Pancreas (tissue), 10 donors: ENCODE measurements around the gene PDK1. TPM values are rescaled to one million over a fixed set of nuclear protein-coding genes. Genes with fewer than 3 reads are reported as not detected.

Experiments
- ATAC-seq, 4 donors: fragments of 200-7000 bp; cut with Tn5 transposase; one replicate each; pipeline versions ENCODE4 v1.8.0 to v1.9.1; 2020; ENCODE audit warnings: mild to moderate bottlenecking in 4 of 4, moderate library complexity in 4 of 4
- DNase-seq, 6 donors: peaks; one replicate each; pipeline ENCODE4 v3.0.0-alpha.2; 2020
- FAIRE-seq: peaks from 2 replicates; lab custom pipeline; 2012; peaks lifted over from hg19 to GRCh38; lab: Jason Lieb, UNC
- H3K27ac ChIP-seq, 4 donors: fragments of 200-600 bp; sonication (generic); 1 replicate in 3 of 4; 2 replicates in 1 of 4; pipeline versions ENCODE4 v1.5.0 to v1.8.0; 2020
- H3K27me3 ChIP-seq, 4 donors: fragments of 200-600 bp; one replicate each; pipeline ENCODE4 v1.8.0; 2021
- H3K36me3 ChIP-seq, 3 donors: fragments of 200-600 bp; sonication (generic) in 1 of 3; one replicate each; pipeline versions ENCODE4 v1.5.0 to v1.8.0; 2020 to 2021
- H3K4me1 ChIP-seq, 3 donors: fragments of 200-600 bp; one replicate each; pipeline ENCODE4 v1.8.0; 2021
- H3K4me3 ChIP-seq, 4 donors: fragments of 200-600 bp; sonication (generic) in 2 of 4; one replicate each; pipeline versions ENCODE4 v1.5.0 to v1.8.0; 2020 to 2021
- H3K9me3 ChIP-seq, 4 donors: fragments of 200-600 bp; one replicate each; pipeline ENCODE4 v1.8.0; 2021
- WGBS, 2 donors: extraction: QIAGEN DNeasy Blood & Tissue Kit; methylation state at CpG; one replicate each; pipeline ENCODE4 v1.1.7; 2013; 5-methylcytosine and 5-hydroxymethylcytosine counted together
- intact Hi-C, 3 donors: fragments of 100-400 bp; cut with DNase I; formaldehyde crosslinking; loops; one replicate each; pipeline versions ENCODE4 v1.11.1 to v1.14.2; 2022
- polyA plus RNA-seq, 2 donors: library from polyadenylated mRNA; stranded (reverse); fragments of 200-250 nt; gene quantifications; one replicate each; pipeline ENCODE4 v1.2.3, GENCODE V29; 2013
- total RNA-seq, 6 donors: library from RNA; stranded (reverse); fragmentation: NEBNext Ultra II Directional in 4 of 6; extraction: Animal tissue kit (Norgen Biotek cat#: 25700) in 4 of 6; gene quantifications; one replicate each; pipeline versions ENCODE4 v1.2.1 to v1.2.4, GENCODE V29; 2021 to 2023
- TF ChIP-seq, protein P1 (sequence below), 4 donors: fragments of 200-600 bp; sonication (generic) in 3 of 4; IDR thresholded peaks; one replicate each; pipeline versions ENCODE4 v1.5.0 to v1.8.0; 2021; ENCODE audit warnings: antibody characterized with exemption in 4 of 4
- donor health status: healthy with polysubstance abuse.
- donor health status: DM: no; HTN: no; CAD: no; lungs with moderate emphysema.
- donor health status: DM: no; HTN: no; CAD: no.
- donor health status: control.
- donor health status: control.
- donor health status: Bipolar disorder and iron deficiency.
- donor health status: DM: yes; HTN: yes; CAD: no.
- donor health status: DM: no; HTN: no; CAD: no.
- donor health status: DM: no; HTN: no; CAD: no.
- donor health status: DM: yes; HTN: yes; CAD: no.

PDK1 gene
- total and polyA plus RNA-seq, 8 donors, result 1.2 to 12.4 (median 6.7) TPM

DNA sequence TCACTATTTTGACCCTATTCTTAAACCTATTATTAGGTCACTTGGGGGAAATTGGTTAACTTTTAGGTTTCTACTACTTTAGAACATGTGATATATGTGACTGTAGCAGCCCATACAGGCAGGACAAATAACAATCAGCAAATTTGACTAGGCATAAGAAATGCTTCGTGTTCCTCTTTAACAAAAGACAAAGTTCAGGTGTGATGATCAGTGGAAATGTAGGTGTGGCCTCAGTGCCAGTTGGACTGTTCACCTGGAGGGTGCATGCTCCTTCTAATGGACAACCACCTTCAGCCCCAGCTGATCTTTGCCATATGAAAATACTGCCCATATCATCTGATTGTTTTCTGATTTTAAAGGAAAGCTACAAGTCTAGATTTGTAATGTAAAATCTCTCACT lies 6.4 kb downstream of the PDK1 start:
- H3K27ac ChIP-seq, result no peak overlapping the region
- no peak for ATAC-seq
- no peak overlapping the region for H3K4me3 ChIP-seq
- FAIRE-seq, result no peak
- H3K4me1 ChIP-seq, result peaks cover 0 to under 1% (median 0%) of the 10 kb centered on the region in 3 donors
- intact Hi-C loops, result no loop called here
- DNase-seq, result no peak
- peaks cover 0 to 5% (median 0%) of the 10 kb centered on the region in 3 donors for H3K36me3 ChIP-seq
- H3K9me3 ChIP-seq, result no peaks in the 10 kb centered on the region
- TF ChIP-seq, protein P1, sequence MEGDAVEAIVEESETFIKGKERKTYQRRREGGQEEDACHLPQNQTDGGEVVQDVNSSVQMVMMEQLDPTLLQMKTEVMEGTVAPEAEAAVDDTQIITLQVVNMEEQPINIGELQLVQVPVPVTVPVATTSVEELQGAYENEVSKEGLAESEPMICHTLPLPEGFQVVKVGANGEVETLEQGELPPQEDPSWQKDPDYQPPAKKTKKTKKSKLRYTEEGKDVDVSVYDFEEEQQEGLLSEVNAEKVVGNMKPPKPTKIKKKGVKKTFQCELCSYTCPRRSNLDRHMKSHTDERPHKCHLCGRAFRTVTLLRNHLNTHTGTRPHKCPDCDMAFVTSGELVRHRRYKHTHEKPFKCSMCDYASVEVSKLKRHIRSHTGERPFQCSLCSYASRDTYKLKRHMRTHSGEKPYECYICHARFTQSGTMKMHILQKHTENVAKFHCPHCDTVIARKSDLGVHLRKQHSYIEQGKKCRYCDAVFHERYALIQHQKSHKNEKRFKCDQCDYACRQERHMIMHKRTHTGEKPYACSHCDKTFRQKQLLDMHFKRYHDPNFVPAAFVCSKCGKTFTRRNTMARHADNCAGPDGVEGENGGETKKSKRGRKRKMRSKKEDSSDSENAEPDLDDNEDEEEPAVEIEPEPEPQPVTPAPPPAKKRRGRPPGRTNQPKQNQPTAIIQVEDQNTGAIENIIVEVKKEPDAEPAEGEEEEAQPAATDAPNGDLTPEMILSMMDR (IDR thresholded peaks at IDR 0.05), result no peak
- H3K27me3 ChIP-seq, result no peaks in the 10 kb centered on the region
- WGBS, 2 donors, result 56 to 65% methylated on average over 1 of the region's 1 CpG

DNA sequence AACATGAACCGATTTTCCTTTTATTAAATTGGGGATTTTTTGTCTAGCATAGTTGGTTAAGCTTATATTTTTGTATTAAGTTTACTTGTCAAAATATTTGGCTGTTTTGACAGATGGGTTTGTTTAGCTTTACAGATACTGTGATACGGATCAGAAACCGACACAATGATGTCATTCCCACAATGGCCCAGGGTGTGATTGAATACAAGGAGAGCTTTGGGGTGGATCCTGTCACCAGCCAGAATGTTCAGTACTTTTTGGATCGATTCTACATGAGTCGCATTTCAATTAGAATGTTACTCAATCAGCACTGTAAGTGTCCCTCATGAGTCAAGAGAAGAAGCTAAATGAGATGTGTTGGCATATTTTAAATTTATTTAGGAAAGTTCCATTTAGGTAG lies 8.5 kb downstream of the PDK1 start:
- no peak for ATAC-seq
- Histone ChIP-seq H3K4me3 (no peak overlapping the region), H3K36me3 (peaks cover 0 to 5% (median 0%) of the 10 kb centered on the region in 3 donors), H3K9me3 (no peaks in the 10 kb centered on the region), H3K27ac (no peak overlapping the region), H3K27me3 (no peaks in the 10 kb centered on the region), H3K4me1 (no peaks in the 10 kb centered on the region)
- no peak for FAIRE-seq
- intact Hi-C loops, result no loop called here
- TF ChIP-seq, protein P1 (IDR thresholded peaks at IDR 0.05), result no peak
- WGBS, 2 donors, result 83 to 87% methylated on average over 5 of the region's 5 CpGs
- no peak for DNase-seq

DNA sequence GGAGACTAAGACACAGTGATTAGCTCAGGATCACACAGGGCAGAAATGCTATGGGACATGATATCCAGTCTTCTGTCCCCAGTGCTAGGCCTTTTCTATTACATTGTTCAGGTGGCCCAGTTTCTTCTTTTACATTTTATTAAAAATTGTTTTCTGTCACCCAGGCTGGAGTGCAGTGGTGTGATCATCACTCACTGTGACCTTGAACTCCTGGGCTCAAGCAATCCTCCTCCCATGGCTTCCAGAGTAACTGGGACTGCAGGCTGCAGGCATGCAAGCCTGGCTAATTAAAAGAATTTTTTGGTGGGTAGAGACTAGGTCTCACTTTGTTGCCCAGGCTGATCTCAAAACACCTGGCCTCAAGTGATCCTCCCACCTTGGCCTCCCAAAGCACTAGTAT lies 15.4 kb downstream of the PDK1 start:
- ATAC-seq, result no peak
- no peak for DNase-seq
- Histone ChIP-seq H3K27me3 (no peaks in the 10 kb centered on the region), H3K36me3 (no peaks in the 10 kb centered on the region), H3K27ac (no peak overlapping the region), H3K9me3 (no peaks in the 10 kb centered on the region), H3K4me3 (no peak overlapping the region), H3K4me1 (no peaks in the 10 kb centered on the region)
- TF ChIP-seq, protein P1 (IDR thresholded peaks at IDR 0.05), result no peak
- intact Hi-C loops, result no loop called here
- FAIRE-seq, result no peak

DNA sequence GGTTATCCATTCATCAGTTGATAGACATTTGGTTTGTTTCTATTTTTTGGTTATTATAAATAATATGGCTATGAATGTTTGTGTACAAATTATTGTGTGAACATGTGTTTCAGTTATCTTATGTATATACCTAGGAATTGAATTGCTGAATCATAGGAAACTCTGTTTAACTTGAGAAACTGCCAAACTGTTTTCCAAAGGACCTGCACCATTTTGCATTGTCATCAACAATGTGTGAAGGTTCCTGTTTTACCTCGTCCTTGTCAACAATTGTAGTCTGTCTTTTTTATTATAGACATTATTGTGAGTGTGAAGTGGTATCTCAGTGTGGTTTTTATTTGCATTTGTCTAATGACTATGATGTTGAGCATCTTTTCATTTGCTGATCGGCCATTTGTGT lies 17.1 kb downstream of the PDK1 start:
- TF ChIP-seq, protein P1 (IDR thresholded peaks at IDR 0.05), result no peak
- intact Hi-C loops, result no loop called here
- no peak for ATAC-seq
- Histone ChIP-seq H3K9me3 (no peaks in the 10 kb centered on the region), H3K36me3 (no peaks in the 10 kb centered on the region), H3K4me3 (no peak overlapping the region), H3K27ac (no peak overlapping the region), H3K27me3 (no peaks in the 10 kb centered on the region), H3K4me1 (no peaks in the 10 kb centered on the region)
- WGBS, 2 donors, result 63 to 72% methylated on average over 2 of the region's 2 CpGs
- DNase-seq, result no peak
- no peak for FAIRE-seq

DNA sequence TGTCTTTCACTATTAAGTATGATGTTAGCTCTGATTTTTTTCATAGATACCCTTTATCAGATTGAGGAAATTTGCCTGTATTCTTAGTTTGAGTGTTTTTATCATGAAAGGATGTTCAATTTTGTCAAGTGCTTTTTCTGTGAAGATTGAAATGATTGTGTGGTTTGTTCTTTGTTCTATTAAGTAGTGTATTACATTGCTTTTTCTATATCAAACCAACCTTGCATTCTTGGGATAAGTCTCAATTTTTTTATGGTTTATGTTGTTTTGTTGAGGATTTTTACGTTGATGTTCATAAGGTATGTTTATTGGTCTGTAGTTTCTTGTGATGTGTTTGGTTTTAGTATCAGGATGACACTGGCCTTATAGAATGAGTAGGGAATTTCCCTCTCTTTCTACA lies 19.1 kb downstream of the PDK1 start:
- WGBS, 2 donors, result 96 to 100% methylated on average over 1 of the region's 1 CpG
- Histone ChIP-seq H3K4me3 (no peak overlapping the region), H3K27me3 (no peaks in the 10 kb centered on the region), H3K4me1 (no peaks in the 10 kb centered on the region), H3K9me3 (no peaks in the 10 kb centered on the region), H3K27ac (no peak overlapping the region), H3K36me3 (no peaks in the 10 kb centered on the region)
- FAIRE-seq (no peak), DNase-seq (no peak), ATAC-seq (no peak)
- intact Hi-C loops, result no loop called here
- TF ChIP-seq, protein P1 (IDR thresholded peaks at IDR 0.05), result no peak
